Skeletal muscle tissue (tissue), 4 donors: ENCODE results near the gene EDC3. TPM values are rescaled to one million over a fixed set of nuclear protein-coding genes. Genes with fewer than 3 reads are reported as not detected.
"Not testable (repeated sequence)": the region's sequence is repeated elsewhere in the genome, so short reads cannot be mapped to it uniquely, and the experiment has no call there.

Source experiments
- H3K27ac ChIP-seq: one replicate; pipeline ENCODE4 v1.7.0; 2013; ENCODE audit warnings: mild to moderate bottlenecking, low read depth, low read length, inconsistent platforms
- H3K27me3 ChIP-seq, 3 donors: one replicate each; pipeline ENCODE4 v1.7.0; 2013; ENCODE audit warnings: low read length in 3 of 3; ENCODE audit not compliant: control insufficient read depth in 3 of 3, insufficient read depth in 3 of 3
- H3K36me3 ChIP-seq, 3 donors: one replicate each; pipeline ENCODE4 v1.7.0; 2013; ENCODE audit warnings: low read length in 3 of 3; ENCODE audit not compliant: control insufficient read depth in 3 of 3, insufficient read depth in 3 of 3
- H3K4me1 ChIP-seq, 3 donors: one replicate each; pipeline ENCODE4 v1.7.0; 2013; ENCODE audit warnings: low read length in 3 of 3, mild to moderate bottlenecking in 3 of 3; ENCODE audit not compliant: control insufficient read depth in 3 of 3, insufficient read depth in 3 of 3
- H3K4me3 ChIP-seq, 3 donors: one replicate each; pipeline ENCODE4 v1.7.0; 2013; ENCODE audit warnings: low read length in 3 of 3
- H3K9ac ChIP-seq, 3 donors: one replicate each; pipeline ENCODE4 v1.7.0; 2013; ENCODE audit warnings: low read length in 3 of 3, mild to moderate bottlenecking in 3 of 3, moderate library complexity in 2 of 3, low read depth in 1 of 3
- H3K9me3 ChIP-seq, 3 donors: one replicate each; pipeline ENCODE4 v1.7.0; 2013; ENCODE audit warnings: low read length in 3 of 3; ENCODE audit not compliant: control insufficient read depth in 3 of 3
- total RNA-seq: library from RNA; depleted of rRNA; stranded (reverse); fragments of >200 nt; gene quantifications from one replicate; pipeline ENCODE4 v1.2.3, GENCODE V29; 2014
- donor health status: Osteomylitis.

Gene EDC3, protein sequence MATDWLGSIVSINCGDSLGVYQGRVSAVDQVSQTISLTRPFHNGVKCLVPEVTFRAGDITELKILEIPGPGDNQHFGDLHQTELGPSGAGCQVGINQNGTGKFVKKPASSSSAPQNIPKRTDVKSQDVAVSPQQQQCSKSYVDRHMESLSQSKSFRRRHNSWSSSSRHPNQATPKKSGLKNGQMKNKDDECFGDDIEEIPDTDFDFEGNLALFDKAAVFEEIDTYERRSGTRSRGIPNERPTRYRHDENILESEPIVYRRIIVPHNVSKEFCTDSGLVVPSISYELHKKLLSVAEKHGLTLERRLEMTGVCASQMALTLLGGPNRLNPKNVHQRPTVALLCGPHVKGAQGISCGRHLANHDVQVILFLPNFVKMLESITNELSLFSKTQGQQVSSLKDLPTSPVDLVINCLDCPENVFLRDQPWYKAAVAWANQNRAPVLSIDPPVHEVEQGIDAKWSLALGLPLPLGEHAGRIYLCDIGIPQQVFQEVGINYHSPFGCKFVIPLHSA
- total RNA-seq, result 16.2 TPM

GRCh38 chr15:74695597-74696397 is at the start of gene EDC3:
EDC3 (minus strand) TSS chr15:74696024; CDS start chr15:74675124, 20,900 bp downstream.
- H3K27ac ChIP-seq, result peak within 1 kb of the TSS; percentile 86
- peak within 1 kb of the TSS; percentile 94 to 98 (median 94) for H3K9ac ChIP-seq
- peak within 1 kb of the TSS; percentile 79 to 98 (median 93) for H3K4me3 ChIP-seq
- H3K27me3 ChIP-seq, result no peaks in the 10 kb centered on the region
- no peaks in the 10 kb centered on the region for H3K36me3 ChIP-seq
- no peaks in the 10 kb centered on the region for H3K9me3 ChIP-seq
- H3K4me1 ChIP-seq, result peaks cover 10 to 20% (median 18%) of the 10 kb centered on the region in 3 donors

DNA sequence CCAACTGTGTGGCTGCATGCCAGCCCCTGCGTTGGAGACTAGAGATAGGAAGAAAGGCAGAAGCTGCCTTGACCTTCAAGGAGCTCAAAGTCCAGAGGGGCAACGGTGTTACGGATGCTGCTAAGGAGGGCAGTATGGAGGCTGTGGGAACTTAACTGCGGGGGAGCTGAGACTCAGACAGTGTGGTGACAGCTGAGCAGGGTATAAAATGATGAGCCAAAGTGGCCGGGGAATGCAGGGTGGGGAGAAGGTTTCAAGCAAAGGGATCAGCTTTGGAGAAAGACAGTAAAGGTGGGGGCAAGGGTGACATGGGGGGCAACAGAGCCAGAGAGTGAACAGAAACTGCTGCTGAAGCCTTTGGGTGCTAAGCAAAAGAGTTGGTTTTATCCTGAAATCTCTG is 46.6 kb upstream of the EDC3 start:
- Histone ChIP-seq H3K9ac (no peak overlapping the region), H3K36me3 (no peaks in the 10 kb centered on the region), H3K4me3 (no peak overlapping the region), H3K9me3 (peaks cover 0 to 4% (median 0%) of the 10 kb centered on the region in 3 donors), H3K27me3 (peaks cover 0 to 1% (median 0%) of the 10 kb centered on the region in 3 donors), H3K27ac (no peak overlapping the region), H3K4me1 (no peaks in the 10 kb centered on the region)

DNA sequence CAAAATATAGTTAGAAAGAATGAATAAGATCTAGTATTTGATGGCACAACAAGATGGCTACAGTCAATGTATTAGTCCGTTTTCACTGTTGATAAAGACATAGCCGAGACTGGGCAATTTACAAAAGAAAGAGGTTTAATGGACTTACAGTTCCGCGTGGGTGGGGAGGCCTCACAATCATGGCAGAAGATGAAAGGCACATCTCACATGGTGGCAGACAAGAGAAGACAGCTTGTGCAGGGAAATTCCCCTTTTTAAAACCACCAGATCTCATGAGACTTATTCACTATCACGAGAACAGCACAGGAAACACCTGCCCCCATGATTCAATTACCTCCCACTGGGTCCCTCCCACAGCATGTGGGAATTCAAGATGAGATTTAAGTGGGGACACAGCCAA is 42.4 kb upstream of the EDC3 start:
- H3K4me1 ChIP-seq, H3K27ac ChIP-seq: not testable (repeated sequence)

DNA sequence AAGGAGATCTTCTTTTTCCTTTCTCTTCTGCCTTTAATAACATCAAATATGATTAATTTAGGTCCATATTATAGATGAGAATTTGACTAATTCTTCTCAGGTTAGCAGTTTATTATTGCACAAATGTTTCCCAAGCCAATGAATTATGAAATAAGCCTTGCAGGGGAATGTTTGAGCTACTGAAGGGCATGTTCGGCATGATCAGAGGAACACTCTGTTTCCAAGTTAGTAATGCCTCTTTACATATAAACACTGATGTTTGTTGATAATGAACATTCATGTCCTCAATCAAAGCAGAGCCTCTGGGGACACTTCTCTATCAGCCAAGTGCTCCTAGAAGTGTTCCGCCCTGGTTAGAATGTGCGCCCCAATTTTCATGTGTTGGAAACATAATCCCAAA is 39.5 kb upstream of the EDC3 start:
- Histone ChIP-seq H3K36me3 (no peaks in the 10 kb centered on the region), H3K9ac (no peak overlapping the region)

More for the DNA sequence above, 42.4 kb upstream of the EDC3 start:
- not testable (repeated sequence) for H3K4me3 ChIP-seq, H3K9ac ChIP-seq, H3K36me3 ChIP-seq, H3K9me3 ChIP-seq
- H3K27me3 ChIP-seq, result peaks cover 5 to 12% (median 8%) of the 10 kb centered on the region in 3 donors

GRCh38 chr15:74733269-74733668 is 37.4 kb upstream of the EDC3 start:
- H3K4me3 ChIP-seq, result no peak overlapping the region
- no peaks in the 10 kb centered on the region for H3K4me1 ChIP-seq
- no peaks in the 10 kb centered on the region for H3K9me3 ChIP-seq
- H3K27ac ChIP-seq, result no peak overlapping the region
- H3K27me3 ChIP-seq, result peaks cover 9 to 32% (median 20%) of the 10 kb centered on the region in 3 donors
- no peak overlapping the region for H3K9ac ChIP-seq
- H3K36me3 ChIP-seq, result no peaks in the 10 kb centered on the region

More for the DNA sequence above, 39.5 kb upstream of the EDC3 start:
- Histone ChIP-seq H3K27ac (no peak overlapping the region), H3K4me1 (no peaks in the 10 kb centered on the region), H3K9me3 (no peaks in the 10 kb centered on the region), H3K4me3 (no peak overlapping the region), H3K27me3 (peaks cover 9 to 26% (median 20%) of the 10 kb centered on the region in 3 donors)

DNA sequence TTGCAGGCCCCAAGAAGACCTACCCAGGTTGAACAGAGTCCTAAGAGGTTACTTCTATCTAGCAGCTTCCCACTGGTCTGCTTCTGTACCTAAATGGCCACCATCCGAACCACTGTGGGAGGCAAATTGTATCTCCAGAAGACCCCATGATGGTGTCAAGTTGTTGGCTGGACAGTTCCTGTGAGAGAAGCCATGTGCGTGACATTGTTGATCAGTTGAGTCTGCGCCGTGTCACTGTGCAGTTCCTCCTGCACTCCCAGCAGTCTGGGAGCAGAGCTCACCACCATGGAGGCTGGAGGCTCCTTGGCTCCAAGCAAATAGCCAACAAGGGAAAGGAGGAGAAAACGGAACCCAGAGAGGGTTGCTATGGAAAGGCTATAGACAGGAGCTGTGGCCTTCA is 37.0 kb upstream of the EDC3 start:
- Histone ChIP-seq H3K27me3 (peaks cover 9 to 34% (median 22%) of the 10 kb centered on the region in 3 donors), H3K9ac (no peak overlapping the region), H3K4me1 (peaks cover under 1 to 2% (median 2%) of the 10 kb centered on the region in 3 donors), H3K36me3 (no peaks in the 10 kb centered on the region), H3K9me3 (no peaks in the 10 kb centered on the region), H3K27ac (no peak overlapping the region), H3K4me3 (no peak overlapping the region)

- no peaks in the 10 kb centered on the region for H3K9me3 ChIP-seq
- no peaks in the 10 kb centered on the region for H3K36me3 ChIP-seq
- peaks cover 11 to 40% (median 23%) of the 10 kb centered on the region in 3 donors for H3K27me3 ChIP-seq
- H3K4me3 ChIP-seq, result no peak overlapping the region
- H3K9ac ChIP-seq, result no peak overlapping the region
- peaks cover 16 to 18% (median 17%) of the 10 kb centered on the region in 3 donors for H3K4me1 ChIP-seq
- H3K27ac ChIP-seq, result no peak overlapping the region
Observed at GRCh38 chr15:74730619-74731316, 34.9 kb upstream of the EDC3 start.

DNA sequence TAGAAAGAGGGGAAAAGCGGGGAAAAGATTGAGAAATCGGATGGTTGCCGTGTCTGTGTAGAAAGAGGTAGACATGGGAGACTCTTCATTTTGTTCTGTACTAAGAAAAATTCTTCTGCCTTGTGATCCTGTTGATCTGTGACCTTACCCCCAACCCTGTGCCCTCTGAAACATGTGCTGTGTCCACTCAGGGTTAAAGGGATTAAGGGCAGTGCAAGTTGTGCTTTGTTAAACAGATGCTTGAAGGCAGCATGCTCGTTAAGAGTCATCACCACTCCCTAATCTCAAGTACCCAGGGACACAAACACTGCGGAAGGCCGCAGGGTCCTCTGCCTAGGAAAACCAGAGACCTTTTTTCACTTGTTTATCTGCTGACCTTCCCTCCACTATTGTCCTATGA is 33.5 kb upstream of the EDC3 start:
- H3K36me3 ChIP-seq, H3K9ac ChIP-seq, H3K9me3 ChIP-seq, H3K4me3 ChIP-seq, H3K27ac ChIP-seq: not testable (repeated sequence)
- peaks cover 17 to 20% (median 18%) of the 10 kb centered on the region in 3 donors for H3K4me1 ChIP-seq
- peaks cover 11 to 36% (median 23%) of the 10 kb centered on the region in 3 donors for H3K27me3 ChIP-seq

GRCh38 chr15:74728699-74729098 is 32.9 kb upstream of the EDC3 start:
- H3K4me3 ChIP-seq, H3K27ac ChIP-seq, H3K36me3 ChIP-seq, H3K9me3 ChIP-seq, H3K9ac ChIP-seq: not testable (repeated sequence)
- Histone ChIP-seq H3K4me1 (peaks cover 17 to 20% (median 18%) of the 10 kb centered on the region in 3 donors), H3K27me3 (peaks cover 7 to 33% (median 23%) of the 10 kb centered on the region in 3 donors)
